ENCODE data around the gene RNF10.
"Not testable (repeated sequence)": the region's sequence is repeated elsewhere in the genome, so short reads cannot be mapped to it uniquely, and the experiment has no call there.

Gene RNF10

DNA sequence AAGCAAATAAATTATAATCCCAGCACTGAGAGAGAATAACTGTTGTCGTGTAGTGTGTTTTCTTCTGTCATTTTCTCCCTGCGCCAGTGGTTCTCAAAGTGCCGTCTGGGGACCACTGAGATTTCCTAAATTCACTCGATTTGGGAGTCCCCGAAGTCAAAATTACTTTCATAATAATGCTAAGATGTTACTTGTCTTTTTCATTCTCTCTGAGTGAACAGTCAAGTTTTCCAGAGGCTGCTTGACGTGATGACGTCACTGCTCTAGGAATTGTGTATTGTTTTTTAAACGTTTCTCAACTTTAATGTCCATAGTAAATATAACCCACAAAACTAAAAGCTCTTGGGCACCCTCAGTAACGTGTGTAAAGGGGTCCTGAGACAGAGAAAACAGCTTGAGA, 47.8 kb downstream of the RNF10 start:
- DNase-seq = no peak

DNA sequence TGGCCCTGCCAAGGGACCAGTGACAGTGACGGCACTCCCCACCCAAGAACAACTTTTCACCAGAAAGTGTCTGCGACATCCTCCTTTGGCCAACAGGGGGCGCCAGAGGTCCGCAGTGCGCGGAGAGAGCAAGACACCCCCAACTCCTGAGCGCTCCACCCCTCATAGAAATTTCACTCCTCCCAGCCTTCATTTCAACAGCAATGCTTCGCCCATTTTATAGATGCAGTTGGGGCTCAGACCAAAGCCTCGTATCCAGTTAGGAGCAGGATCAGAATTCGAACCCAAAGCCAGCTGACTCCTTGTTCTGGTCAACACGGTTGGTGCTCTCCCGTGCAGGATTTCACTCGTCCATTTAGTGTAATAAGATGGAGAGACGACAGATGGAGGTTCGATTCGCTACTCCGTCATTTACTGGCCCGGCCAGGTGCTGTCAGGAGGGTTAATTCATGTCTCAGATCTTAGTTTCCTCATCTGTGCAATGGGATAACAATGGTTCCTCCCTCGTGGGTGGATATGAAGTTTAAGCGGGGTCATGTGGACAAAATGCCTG, 49.4 kb downstream of the RNF10 start:
- no peak for DNase-seq

DNA sequence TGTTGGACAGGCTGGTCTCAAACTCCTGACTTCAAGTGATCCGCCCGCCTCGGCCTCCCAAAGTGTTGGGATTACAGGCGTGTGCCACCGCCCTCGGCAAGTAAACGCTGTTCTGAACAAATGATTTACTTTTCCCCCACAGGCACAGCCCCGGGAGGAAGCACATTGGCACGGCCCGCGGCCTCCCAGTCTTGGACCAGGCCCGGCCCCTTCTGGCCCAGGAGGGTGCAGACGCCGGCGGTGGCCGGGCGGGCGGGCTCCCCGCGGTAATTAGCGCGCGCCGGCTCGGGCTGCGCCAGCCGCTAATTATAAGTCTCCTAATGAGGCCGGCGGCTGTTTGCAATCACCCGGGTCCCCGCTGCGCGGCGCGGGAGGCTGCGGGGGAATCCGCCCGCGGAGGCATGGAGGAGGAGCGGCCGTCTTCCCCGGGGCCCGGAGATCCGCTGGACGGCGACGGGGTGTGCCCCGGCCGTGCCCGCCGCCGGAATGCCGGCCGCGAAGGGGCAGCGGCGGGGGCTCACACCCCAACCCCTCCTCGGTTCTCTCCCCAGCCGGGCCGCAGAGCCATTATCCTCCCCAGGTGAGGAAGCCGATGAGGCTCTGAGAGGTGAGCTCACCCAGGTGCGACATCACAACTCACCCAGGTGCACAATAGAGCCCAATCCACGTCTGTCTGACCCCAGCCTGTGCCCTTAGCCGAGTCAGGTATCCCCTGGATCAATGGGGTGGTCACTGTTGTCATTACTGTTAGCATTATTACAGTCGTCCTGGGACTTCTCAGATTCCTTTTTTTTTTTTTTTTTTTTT, 50.4 kb downstream of the RNF10 start:
- peak; percentile 4 for DNase-seq

DNA sequence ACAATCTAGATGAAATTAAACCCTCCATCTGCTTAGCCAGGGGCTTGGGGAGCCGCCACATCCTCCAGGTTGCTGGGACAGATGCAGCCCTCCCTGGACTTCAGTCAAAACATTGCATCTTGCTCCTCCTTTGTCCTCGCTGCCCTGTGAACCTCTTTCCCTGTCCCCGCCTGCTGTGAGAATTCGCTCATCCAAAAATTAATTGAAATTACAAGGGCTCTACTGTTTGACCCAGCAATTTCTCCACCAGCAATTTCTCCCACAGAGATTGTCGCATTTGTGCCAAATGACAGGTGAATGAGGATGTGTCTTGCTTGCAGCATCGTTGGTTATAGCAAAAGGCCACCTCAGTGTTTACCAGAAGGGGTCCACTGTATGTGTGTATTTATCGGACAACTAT, 52.0 kb downstream of the RNF10 start:
- DNase-seq = no peak

DNA sequence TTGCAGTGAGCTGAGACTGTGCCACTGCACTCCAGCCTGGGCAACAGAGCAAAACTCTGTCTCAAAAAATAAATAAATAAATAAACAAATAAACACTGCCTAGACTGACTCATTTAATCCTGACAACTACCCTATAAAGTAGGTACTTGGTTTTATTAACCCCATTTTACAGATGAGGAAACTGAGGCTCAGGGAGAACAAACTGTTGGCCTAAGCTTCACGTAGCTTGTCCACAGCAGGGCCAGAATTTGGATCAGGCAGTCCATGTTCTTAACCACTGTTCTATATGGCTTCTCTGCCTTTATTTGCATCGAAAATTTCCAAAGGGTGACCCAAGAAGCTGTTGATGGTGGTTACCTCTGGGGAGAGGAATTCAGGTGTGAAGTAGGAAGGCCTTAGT, 52.7 kb downstream of the RNF10 start:
- DNase-seq = no peak

DNA sequence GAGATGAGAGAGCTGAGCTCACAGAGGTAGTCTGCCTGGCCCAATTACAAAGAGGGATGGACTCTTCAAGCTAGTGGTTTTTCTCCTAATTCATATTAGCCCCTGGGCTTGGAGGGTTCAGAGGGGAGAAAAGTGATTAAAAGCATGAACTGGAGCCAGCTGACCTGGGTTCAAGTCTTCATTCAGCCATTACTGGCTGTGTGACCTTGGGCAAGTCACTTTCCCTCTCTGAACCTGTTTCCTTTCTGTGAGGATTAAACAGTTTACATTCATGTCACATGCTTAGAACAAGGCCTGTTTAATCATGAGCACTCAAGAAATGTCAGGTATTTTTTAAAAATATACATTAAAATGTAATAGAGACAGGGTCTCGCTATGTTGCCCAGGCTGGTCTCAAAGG, 54.2 kb downstream of the RNF10 start:
- no peak for DNase-seq

DNA sequence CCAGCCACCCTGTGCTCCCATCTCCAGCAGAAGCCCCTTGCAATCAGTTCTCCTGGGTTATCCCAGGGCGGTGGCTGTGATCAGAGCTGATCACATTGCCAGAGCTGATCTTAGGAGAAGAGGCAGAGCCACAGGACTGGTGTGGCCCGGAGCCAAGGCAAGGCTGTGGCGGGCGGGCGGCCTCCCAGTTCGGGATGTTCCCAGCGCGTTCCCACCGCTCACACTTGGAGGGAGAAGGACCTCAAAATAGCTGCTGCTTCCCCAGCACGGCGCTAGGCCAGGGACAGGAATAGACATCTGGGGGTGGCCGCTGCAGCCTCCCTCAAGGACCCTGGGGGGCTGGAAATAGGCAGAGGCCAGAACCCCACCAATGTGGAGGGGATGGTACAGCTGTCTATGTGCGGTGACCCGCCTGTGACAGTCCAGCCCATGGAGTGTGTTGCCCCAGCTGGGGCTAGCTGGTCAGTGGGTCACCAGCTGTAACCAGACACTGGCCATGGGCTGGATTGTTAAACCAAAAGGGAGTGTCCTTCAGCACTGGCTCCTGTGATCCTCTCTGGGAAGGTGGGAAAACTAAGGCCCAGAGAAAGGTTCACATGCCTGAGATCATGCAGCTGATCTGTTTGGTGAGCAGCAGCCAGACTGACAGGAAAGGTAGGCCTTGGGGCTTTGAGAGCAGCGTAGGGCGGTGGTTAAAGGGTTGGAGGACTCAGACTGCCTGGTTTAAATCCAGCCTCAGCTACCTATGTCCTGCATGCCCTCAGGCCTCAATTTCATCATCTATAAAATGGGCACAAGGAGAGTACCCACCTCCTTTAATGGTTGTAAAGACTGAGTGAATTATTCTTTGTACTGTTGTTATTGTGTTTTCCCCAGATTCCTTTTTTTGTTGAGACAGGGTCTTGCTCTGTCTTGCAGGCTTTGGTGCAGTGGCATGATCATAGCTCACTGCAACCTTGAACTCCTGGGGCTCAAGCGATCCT, 55.1 kb downstream of the RNF10 start:
- no peak for DNase-seq

DNA sequence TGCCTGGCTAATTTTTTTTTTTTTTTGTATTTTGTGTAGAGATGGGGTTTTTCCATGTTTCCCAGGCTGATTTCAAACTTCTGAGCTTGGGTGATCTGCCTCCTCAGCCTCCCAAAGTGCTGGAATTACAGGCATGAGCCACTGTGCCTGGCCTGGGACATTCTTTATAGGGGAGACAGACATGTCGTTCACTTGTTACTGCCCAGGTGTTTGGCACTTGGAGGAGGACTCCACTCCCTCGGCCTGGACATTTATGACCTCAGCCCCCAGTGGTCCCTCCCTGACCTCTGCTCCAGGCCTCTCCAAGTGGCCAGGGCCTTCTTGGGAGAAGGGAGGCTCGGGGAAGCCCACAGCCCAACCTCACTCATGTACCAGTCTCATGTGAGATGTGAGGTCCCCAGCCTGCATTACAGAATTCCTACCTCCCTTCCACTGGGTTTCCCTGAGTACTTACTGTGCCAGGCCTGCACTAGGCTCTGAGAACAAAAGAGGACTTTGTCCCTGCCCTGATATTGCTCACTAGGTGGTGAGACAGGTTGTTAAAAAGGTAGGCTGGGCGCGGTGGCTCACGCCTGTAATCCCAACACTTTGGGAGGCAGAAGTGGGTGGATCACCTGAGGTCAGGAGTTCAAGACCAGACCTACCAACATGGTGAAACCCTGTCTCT, 56.7 kb downstream of the RNF10 start:
- no peak for DNase-seq

DNA sequence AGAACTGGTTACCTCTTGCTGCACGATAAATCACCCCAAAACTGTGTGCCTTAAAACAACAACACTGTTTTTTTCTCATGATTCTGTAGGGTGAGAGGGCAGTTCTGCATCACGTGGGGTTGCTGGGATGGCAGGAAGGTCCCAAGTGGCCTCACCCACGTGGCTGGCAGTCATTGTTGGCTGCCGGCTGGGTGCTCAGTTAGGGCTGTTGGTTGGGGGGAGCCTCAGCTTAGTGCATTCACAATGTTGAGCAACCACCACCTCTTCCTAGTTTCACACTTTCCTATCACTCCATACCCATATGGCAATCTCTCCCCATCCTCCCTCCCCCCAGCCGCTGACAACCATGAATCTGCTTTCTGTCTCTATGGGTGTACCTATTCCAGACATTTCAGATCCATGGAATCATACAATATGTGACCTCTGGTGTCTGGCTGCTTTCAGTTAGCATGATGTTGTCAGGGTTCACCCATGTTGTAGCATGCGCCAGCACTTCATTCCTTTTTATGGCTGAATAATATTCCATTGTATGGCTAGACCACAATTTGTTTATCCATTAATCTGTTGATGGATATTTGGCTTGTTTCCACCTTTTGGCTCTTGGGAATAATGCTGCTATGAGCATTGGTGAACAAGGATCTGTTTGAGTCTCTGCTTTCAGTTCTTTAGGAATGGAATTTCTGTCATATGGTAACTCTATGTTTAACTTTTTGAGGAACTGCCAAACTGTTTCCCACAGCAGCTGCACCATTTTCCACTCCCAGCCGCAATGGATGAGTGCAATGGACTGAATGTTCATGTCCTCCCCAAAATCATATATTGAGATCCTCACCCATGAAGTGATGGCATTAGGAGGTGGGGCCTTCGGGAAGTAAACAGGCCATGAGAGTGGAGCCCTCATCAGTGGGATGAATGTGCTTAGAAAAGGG, 58.2 kb downstream of the RNF10 start:
- no peak for DNase-seq

DNA sequence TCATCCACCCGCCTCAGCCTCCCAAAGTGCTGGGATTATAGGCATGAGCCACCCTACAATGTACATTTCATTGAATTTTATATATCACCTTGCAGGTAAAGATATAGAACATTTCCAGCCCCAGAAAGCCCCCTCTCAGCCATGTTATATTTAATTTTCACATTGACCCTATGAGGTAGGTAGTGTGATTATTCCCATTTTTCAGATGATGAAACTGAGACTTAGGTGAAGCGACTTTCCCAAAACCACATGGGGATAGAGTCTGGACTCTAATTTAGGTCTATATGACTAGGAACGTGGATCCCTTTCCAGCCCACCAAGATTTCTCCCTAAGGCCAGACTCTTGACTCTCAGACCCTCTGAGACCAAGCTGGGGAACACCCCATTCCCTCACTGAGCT, 62.7 kb downstream of the RNF10 start:
- DNase-seq = no peak

DNA sequence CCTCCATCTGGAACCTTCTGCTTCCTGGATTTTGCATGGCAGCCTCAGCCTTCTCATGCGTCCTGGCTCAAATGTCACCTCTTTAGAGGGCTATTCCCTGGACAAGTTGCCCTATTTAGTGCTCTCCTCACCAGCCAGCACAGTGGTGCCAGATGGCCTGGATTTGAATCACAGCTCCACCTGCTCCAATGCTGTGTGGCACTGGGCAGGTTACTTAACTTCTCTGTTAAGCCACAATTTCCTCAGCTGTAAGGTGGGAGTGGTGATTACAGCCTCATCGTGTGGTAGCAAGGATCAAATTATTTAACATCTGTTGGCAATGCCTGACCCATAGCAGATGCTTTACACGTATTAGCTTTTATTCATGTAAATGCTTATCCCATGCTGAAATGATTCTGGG, 63.7 kb downstream of the RNF10 start:
- no peak for DNase-seq

DNA sequence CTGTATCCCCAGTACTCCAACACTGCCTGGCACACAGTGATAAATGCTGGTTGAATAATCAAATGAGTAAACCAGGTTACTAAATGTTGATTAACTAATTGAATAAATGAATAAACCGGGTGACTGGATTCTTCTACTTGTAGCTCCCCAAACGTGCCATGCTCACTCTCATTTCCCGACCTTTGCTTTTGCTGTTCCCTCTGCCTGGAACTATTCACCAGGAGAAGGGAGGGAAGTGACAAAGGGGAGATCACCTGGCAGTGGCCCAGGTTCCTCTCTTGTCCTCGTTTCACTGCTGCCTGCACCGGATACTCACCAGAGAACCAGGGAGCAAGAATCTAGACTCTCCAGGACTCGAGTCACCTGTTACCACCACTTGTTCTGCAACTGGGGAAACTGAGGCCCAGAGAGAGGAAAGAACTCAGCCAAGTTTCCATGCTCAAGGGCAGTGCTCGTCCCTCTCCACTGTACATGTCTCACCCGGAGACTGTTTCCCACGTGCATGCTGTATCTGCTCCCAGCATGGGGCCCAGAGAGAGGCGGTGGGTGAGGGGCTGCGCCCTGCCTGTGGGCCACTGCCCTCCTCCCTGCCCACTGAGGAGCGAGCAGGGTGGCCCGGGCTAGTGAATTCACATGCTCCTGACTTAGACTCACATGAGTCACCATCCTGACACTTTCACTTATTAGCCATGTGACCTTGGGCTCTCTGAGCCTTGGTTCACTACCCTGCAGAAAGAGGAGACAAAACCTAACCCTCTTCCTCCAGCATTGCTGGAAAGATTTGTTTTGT, 64.7 kb downstream of the RNF10 start:
- DNase-seq = no peak

DNA sequence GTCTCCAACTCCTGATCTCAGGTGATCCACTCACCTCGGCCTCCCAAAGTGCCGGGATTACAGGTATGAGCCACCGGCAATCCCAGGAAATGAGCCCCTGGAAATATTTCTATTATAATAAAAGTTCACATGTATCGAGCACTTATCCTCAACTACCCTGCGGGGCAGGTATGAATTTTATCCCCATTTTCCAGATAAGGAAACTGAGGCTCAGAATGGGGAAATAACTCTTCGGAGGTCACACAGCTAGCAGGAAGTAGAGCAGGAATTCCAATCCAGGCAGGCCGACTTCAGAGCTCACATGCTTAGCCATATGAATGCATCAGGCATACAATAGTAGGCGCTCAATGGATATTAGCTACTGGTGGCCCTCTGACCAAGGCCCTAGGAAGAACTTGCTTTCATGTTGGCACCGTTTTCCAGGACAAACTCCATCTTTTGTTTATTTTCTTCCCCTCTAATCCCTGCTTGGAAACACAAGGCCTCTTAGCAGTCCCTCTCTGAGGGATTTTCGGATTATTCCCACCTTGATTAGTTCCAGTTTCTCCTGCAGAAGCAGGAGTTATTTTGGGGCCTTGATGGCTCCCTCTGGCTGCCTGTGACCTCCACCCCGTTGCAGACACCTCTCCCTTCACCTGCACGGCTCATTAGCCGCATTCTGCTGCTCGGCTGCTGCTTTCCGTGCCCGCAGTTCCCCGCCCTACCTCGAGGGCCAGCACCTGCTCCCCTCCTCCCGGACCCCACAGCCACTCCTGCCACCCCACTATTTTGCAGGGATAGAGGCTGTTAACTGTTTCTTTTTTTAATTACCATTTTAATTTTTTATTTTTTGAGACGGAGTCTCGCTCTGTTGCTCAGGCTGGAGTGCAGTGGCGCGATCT, 65.8 kb downstream of the RNF10 start:
- no peak for DNase-seq

DNA sequence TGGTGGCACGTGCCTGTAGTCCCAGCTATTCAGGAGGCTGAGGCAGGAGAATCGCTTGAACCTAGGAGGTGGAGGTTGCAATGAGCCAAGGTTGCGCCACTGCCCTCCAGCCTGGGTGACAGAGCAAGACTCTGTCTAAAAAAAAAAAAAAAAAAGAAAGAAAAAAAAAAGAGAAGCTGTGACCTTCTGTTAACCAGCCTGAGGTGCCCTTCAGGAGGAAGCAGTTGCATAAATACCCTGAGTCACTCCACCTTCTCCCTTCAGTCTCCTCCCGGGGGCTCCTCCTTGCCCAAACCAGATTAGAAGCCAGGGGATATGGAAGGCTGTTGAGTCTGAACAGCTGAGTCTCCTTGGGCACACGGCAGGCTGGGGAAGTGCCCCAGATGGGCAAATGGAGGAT, 68.3 kb downstream of the RNF10 start:
- DNase-seq = not testable (repeated sequence)

DNA sequence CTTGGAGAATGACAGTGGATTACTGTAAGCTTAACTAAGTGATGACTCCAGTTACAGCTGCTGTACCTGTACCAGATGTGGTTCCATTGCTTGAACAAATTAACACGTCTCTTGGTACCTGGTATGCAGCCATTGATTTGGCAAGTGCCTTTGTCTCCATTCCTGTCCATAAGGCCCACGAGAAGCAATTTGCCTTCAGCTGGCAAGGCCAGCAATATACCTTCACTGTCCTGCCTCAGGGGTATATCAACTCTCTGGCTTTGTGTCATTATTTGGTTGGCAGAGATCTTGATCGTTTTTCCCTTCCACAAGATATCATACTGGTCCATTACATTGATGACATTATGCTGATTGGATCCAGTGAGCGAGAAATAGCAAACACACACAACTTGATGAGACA, 76.4 kb downstream of the RNF10 start:
- DNase-seq = no peak

DNA sequence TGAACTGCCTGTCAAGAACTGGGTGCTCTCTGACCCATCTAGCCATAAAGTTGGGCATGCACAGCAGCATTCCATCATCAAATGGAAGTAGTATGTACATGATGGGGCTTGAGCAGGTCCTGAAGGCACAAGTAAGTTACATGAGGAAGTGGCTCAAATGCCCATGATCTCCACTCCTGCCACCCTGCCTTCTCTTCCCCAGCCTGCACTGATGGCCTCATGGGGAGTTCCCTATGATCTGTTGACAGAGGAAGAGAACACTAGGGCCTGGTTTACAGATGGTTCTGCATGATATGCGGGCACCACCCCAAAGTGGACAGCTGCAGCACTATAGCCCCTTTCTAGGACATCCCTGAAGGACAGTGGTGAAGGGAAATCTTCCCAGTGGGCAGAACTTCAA, 77.4 kb downstream of the RNF10 start:
- DNase-seq = not testable (repeated sequence)

DNA sequence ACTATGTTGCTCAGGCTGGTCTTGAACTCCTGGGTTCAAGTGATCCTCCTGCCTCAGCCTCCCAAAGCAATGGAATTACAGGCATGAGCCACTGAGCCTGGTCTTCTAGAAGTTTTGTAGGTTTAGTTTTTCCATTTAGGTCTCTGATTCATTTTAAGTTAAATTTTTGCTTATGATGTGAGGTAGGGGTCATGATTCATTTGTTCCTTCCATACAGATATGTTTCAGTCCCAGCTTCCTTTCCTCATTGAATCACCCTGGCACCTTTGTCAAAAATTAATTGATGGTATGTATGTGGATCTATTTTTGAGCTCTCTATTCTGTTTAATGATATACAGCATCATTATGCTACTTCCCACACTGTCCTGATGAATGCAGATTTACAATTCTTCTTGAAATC, 80.7 kb downstream of the RNF10 start:
- DNase-seq = no peak

DNA sequence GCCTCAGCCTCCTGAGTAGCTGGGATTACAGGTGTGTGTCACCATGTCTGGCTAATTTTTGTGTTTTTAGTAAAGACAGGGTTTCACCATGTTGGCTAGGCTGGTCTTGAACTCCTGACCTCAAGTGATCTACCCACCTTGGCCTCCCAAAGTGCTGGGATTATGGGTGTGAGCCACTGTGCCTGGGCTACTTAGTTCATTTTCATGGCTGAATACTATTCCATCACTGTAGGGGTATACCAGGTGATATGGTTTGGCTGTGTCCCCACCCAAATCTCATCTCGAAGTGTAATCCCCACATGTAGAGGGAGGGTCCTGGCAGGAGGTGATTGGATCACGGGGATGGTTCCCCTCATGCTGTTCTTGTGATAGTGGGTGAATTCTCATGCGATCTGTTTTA, 83.0 kb downstream of the RNF10 start:
- DNase-seq = not testable (repeated sequence)

DNA sequence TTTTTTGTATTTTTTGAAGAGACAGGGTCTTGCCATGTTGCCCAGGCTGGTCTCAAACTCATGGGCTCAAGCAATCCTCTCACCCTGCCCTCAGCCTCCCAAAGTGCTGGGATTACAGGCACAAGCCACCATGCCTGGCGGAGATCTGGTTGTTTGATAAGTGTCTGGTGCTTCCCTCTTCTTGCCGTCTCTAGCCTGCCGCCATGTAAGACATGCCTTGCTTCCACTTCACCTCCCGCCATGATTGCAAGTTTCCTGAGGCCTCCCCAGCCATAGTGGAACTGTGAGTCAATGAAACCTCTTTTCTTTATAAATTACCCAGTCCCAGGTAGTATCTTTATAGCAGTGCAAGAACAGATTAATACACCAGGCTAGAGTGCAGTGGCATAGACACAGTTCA, 83.6 kb downstream of the RNF10 start:
- DNase-seq = not testable (repeated sequence)
